K562 (cell line): ENCODE data around the gene ACOX2. TPM values are rescaled to one million over a fixed set of nuclear protein-coding genes. Genes with fewer than 3 reads are reported as not detected.
"Not testable (repeated sequence)": the region's sequence is repeated elsewhere in the genome, so short reads cannot be mapped to it uniquely, and the experiment has no call there.

ENCODE experiments used
- ATAC-seq: fragments of 200-7000 bp; cut with Tn5 transposase; 3 replicates; pipeline ENCODE4 v1.9.1; 2020; ENCODE audit warnings: moderate library complexity
- BruUV-seq: library from RNA; stranded (reverse); fragments of 400-500 nt; replicated peaks from 2 replicates; lab custom pipeline; 2021; lab: Mats Ljungman, UMichigan
- CTCF ChIA-PET: fragments of 300-600 bp; formaldehyde crosslinking; extraction: SDS; loops from one replicate; lab custom pipeline; 2021; ENCODE audit warnings: low intra/inter-chr PET ratio; lab: Yijun Ruan, JAX
- POLR2A ChIA-PET: fragments of 300-600, 350-650 bp; sonication (Branson Sonifier 250); formaldehyde crosslinking; extraction: SDS; loops from one replicate; lab custom pipeline; 2021; ENCODE audit warnings: antibody characterized with exemption, inconsistent platforms; lab: Yijun Ruan, JAX
- DNase-seq, 4 experiments: peaks; one replicate each; pipeline versions ENCODE4 v3.0.0 to v3.0.0-alpha.2; 2011 to 2018; ENCODE audit warnings: low spot score in 3 of 4, mixed read lengths in 3 of 4; ENCODE audit errors: extremely low read depth in 1 of 4
- FAIRE-seq: peaks from 2 replicates; lab custom pipeline; 2011; peaks lifted over from hg19 to GRCh38; lab: Jason Lieb, UNC
- H2AFZ ChIP-seq: 2 replicates; pipeline ENCODE4 v1.6.0; 2011; ENCODE audit warnings: low read depth, low read length, control low read depth, inconsistent platforms
- H3K27ac ChIP-seq: fragments of 200-600 bp; 3 replicates; pipeline ENCODE4 v1.8.0; 2011; ENCODE audit warnings: low read depth, mild to moderate bottlenecking, control low read depth, inconsistent platforms, low read length, moderate library complexity, mixed read lengths; ENCODE audit errors: extremely low read depth
- H3K27me3 ChIP-seq, 2 experiments: fragments of 300-600 bp in 1 of 2; 2 replicates in 1 of 2; 3 replicates in 1 of 2; pipeline versions ENCODE4 v1.6.0 to v1.8.0; 2011; ENCODE audit warnings: inconsistent platforms in 2 of 2, low read length in 2 of 2, mild to moderate bottlenecking in 1 of 2, mixed read lengths in 1 of 2, moderate library complexity in 1 of 2; ENCODE audit not compliant: control insufficient read depth in 2 of 2, insufficient read depth in 2 of 2
- H3K36me3 ChIP-seq: fragments of 300-600 bp; 3 replicates; pipeline ENCODE4 v1.8.0; 2011; ENCODE audit warnings: mild to moderate bottlenecking, low read length, inconsistent platforms; ENCODE audit not compliant: control insufficient read depth, insufficient read depth
- H3K4me1 ChIP-seq, 2 experiments: fragments of 200-600 bp in 1 of 2; replicated peaks in 1 of 2; 2 replicates in 1 of 2; 3 replicates in 1 of 2; pipeline versions ENCODE4 v1.5.1 to v1.8.0; 2011; ENCODE audit warnings: inconsistent platforms in 2 of 2, low read length in 2 of 2, mild to moderate bottlenecking in 1 of 2, mixed read lengths in 1 of 2, moderate library complexity in 1 of 2; ENCODE audit not compliant: control insufficient read depth in 2 of 2, insufficient read depth in 2 of 2
- H3K4me2 ChIP-seq: 2 replicates; pipeline ENCODE4 v1.6.1; 2011; ENCODE audit warnings: low read length, control low read depth, inconsistent platforms, mixed read lengths; ENCODE audit not compliant: insufficient read depth
- H3K4me3 ChIP-seq: fragments of 200-600 bp; sonication (generic), shearing (Covaris generic); 2 replicates; pipeline ENCODE4 v1.5.1; 2016; ENCODE audit warnings: control low read depth, inconsistent platforms
- H3K79me2 ChIP-seq: fragments of 200-600 bp; 3 replicates; pipeline ENCODE4 v1.8.0; 2011; ENCODE audit warnings: low read length, inconsistent platforms; ENCODE audit not compliant: control insufficient read depth, insufficient read depth
- H3K9ac ChIP-seq, 2 experiments: 2 replicates each; pipeline versions ENCODE4 v1.6.0 to v1.6.1; 2011; ENCODE audit warnings: low read depth in 2 of 2, low read length in 2 of 2, control low read depth in 1 of 2, inconsistent platforms in 1 of 2, mild to moderate bottlenecking in 1 of 2, mixed read lengths in 1 of 2; ENCODE audit not compliant: insufficient read depth in 1 of 2
- H3K9me1 ChIP-seq: one replicate; pipeline ENCODE4 v1.6.0; 2011; ENCODE audit warnings: inconsistent platforms, mild to moderate bottlenecking, low read length, moderate library complexity; ENCODE audit not compliant: control insufficient read depth, insufficient read depth
- H3K9me3 ChIP-seq: replicated peaks from 2 replicates; pipeline ENCODE4 v1.5.1; 2011; ENCODE audit warnings: low read depth, low read length, inconsistent platforms; ENCODE audit not compliant: control insufficient read depth, insufficient read depth
- H4K20me1 ChIP-seq: replicated peaks from 2 replicates; pipeline ENCODE4 v1.6.1; 2011; ENCODE audit warnings: low read length, inconsistent platforms, mixed read lengths; ENCODE audit not compliant: control insufficient read depth, insufficient read depth
- MCM3 ChIP-seq: fragments of 450-650 bp; IDR thresholded peaks from 2 replicates; pipeline ENCODE4 v1.6.1; 2016
- NEUROD1 ChIP-seq: fragments of 150-350 bp; IDR thresholded peaks from 2 replicates; pipeline ENCODE4 v1.6.1; 2014; ENCODE audit warnings: borderline replicate concordance, low read length, low read depth; ENCODE audit not compliant: partially characterized antibody
- PML ChIP-seq: IDR thresholded peaks from 2 replicates; pipeline ENCODE4 v1.6.1; 2012; ENCODE audit warnings: low read length, inconsistent platforms
- WGBS: fragments of 100-300 bp; shearing (Covaris generic); methylation state at CpG from one replicate; pipeline ENCODE4 v1.1.6; 2016; ENCODE audit warnings: low coverage, mixed read lengths; ENCODE audit not compliant: insufficient coverage; ENCODE audit errors: missing lambda C conversion rate; 5-methylcytosine and 5-hydroxymethylcytosine counted together
- in situ Hi-C: fragments of 300-500 bp; cut with MboI; formaldehyde crosslinking; loops from 4 replicates; pipeline ENCODE4 v1.15.0; 2018; ENCODE audit warnings: inconsistent platforms, mixed read lengths
- intact Hi-C: fragments of 100-400 bp; cut with micrococcal nuclease; formaldehyde crosslinking; loops from 2 replicates; pipeline ENCODE4 v1.14.2; 2022
- polyA plus RNA-seq, 8 experiments: library from polyadenylated mRNA; depleted of rRNA in 4 of 8; stranded (reverse) in 5 of 8; unstranded in 3 of 8; fragments of >200 nt; fragmentation: Nextera tagmentation in 2 of 8; fragmentation: Illumina TruSeq in 1 of 8; extraction: Ambion mirVana in 2 of 8; extraction: Trizol in 1 of 8; gene quantifications; 2 replicates each; pipeline versions ENCODE4 v1.2.1 to v1.2.3, GENCODE V29; 2011 to 2014; ENCODE audit warnings: inconsistent platforms in 1 of 8, missing spikeins in 1 of 8
- total RNA-seq, 7 experiments: library from RNA; depleted of rRNA in 6 of 7; stranded (reverse); fragments of >200 nt in 6 of 7; fragmentation: Illumina TruSeq in 2 of 7; extraction: Trizol in 2 of 7; gene quantifications; 2 replicates each; pipeline versions ENCODE4 v1.2.1 to v1.2.3, GENCODE V29; 2011 to 2021; ENCODE audit warnings: low replicate concordance in 1 of 7
- TF ChIP-seq, protein P1 (sequence below): fragments of 250-450 bp; sonication (Bioruptor Pico); IDR thresholded peaks from 2 replicates; pipeline ENCODE4 v1.8.0; 2022; ENCODE audit warnings: moderate library complexity, mild to moderate bottlenecking, inconsistent platforms
- TF ChIP-seq, protein P2 (sequence below): fragments of 450-650 bp; IDR thresholded peaks from 2 replicates; pipeline ENCODE4 v1.6.1; 2018; ENCODE audit not compliant: partially characterized antibody

The ACOX2 gene
- total and polyA plus RNA-seq, 9 of the 15 experiments (the other 6 are each of a cell fraction or from before 2014, with no cell fraction given): 0.15 TPM; not detected in 8

DNA sequence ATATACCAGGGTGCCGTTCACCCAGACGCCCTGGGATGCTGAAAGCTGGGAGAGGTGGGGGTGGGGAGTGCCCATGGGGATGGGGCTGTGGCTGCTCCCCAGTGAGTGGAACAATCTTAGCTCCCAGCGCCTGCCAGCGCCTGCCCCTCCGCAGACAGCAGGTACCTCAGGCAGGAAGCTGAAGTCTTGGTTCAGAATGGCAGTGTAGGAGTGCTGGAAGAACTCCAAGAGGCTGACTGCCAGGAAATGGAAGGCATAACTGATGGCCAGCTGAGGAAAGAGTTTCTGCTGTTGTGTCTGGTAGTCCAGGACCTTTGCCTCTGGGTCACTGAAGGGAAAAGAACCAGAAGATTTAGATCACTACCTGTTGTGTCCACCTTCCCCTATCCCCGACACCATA lies 8.4 kb downstream of the ACOX2 start (continued):
- TF ChIP-seq, protein P1, sequence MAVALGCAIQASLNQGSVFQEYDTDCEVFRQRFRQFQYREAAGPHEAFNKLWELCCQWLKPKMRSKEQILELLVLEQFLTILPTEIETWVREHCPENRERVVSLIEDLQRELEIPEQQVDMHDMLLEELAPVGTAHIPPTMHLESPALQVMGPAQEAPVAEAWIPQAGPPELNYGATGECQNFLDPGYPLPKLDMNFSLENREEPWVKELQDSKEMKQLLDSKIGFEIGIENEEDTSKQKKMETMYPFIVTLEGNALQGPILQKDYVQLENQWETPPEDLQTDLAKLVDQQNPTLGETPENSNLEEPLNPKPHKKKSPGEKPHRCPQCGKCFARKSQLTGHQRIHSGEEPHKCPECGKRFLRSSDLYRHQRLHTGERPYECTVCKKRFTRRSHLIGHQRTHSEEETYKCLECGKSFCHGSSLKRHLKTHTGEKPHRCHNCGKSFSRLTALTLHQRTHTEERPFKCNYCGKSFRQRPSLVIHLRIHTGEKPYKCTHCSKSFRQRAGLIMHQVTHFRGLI (CRISPR knock-in tag): no peak

DNA sequence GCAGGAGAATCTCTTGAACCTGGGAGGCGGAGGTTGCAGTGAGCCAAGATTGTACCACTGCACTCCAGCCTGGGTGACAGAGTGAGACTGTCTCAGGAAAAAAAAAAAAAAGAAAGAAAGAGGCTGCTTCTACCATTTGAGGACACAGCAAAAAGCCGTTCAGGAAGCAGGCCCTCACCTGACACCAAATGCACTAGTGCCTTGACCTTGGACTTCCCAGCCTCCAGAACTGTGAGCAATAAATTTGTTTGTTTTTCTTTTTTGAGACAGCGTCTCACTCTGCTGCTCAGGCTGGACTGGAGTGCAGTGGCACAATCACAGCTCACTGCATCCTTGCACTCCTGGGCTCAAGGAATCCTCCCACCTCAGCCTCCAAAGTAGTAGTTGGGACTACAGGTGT lies 9.6 kb downstream of the ACOX2 start:
- H3K9me1 ChIP-seq, FAIRE-seq, H3K36me3 ChIP-seq, H4K20me1 ChIP-seq, CTCF ChIA-PET, H3K9ac ChIP-seq, BruUV-seq, H3K27me3 ChIP-seq, in situ Hi-C loops, ATAC-seq, H3K27ac ChIP-seq, H2AFZ ChIP-seq, H3K4me2 ChIP-seq, intact Hi-C loops, H3K79me2 ChIP-seq, DNase-seq, H3K9me3 ChIP-seq, H3K4me3 ChIP-seq, POLR2A ChIA-PET: not testable (repeated sequence)
- H3K4me1 ChIP-seq: peaks cover 8 to 11% of the 10 kb centered on the region in 2 experiments; a peak in 4 of 5 replicates
- WGBS: 0% methylated on average over 1 of the region's 3 CpGs

DNA sequence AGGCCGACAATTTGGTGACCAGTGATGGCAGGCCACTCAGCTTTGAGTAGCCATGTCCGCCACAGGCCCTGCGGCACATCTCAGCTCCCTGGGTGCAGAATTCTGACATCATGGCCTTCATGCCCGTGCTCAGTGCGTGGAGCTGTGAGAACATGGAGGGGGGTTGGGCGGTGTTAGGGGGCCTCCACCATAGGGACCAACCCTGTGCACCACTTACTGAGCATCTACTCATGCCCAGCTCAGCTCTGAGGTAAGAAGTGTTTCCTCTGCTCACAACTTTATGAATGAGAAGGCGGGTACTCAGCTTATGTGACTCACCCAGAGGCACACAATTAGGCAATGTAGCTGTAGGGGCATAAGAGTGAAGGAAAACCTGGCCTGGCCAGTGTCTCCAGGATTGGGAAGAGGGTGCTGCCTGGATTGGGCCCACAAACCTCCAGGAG lies 10.5 kb downstream of the ACOX2 start:
- Histone ChIP-seq H3K4me1 (peaks cover 10 to 12% of the 10 kb centered on the region in 2 experiments; a peak in 4 of 5 replicates), H3K27ac (no peak overlapping the region), H4K20me1 (no peaks in the 10 kb centered on the region), H3K79me2 (no peaks in the 10 kb centered on the region), H3K36me3 (no peaks in the 10 kb centered on the region), H3K9me3 (no peaks in the 10 kb centered on the region), H3K4me2 (no peak overlapping the region), H3K4me3 (no peak overlapping the region), H3K27me3 (0 out of 5 replicates have a peak, but pooled peaks cover 0 to 5% of the 10 kb centered on the region in 2 experiments), H3K9ac (no peak overlapping the region), H2AFZ (no peak overlapping the region), H3K9me1 (no peaks in the 10 kb centered on the region)
- 29% methylated on average over 6 of the region's 7 CpGs for WGBS
- ChIA-PET POLR2A (no interaction called here), CTCF (no interaction called here)
- FAIRE-seq (no peak), DNase-seq (no peak), ATAC-seq (no peak)
- in situ Hi-C loops: no loop called here
- no TSS peak for BruUV-seq
- intact Hi-C loops: no loop called here
- peak; percentile 36 for TF ChIP-seq NEUROD1
- no peak for TF ChIP-seq MCM3
- no peak for TF ChIP-seq PML
- TF ChIP-seq, protein P2, sequence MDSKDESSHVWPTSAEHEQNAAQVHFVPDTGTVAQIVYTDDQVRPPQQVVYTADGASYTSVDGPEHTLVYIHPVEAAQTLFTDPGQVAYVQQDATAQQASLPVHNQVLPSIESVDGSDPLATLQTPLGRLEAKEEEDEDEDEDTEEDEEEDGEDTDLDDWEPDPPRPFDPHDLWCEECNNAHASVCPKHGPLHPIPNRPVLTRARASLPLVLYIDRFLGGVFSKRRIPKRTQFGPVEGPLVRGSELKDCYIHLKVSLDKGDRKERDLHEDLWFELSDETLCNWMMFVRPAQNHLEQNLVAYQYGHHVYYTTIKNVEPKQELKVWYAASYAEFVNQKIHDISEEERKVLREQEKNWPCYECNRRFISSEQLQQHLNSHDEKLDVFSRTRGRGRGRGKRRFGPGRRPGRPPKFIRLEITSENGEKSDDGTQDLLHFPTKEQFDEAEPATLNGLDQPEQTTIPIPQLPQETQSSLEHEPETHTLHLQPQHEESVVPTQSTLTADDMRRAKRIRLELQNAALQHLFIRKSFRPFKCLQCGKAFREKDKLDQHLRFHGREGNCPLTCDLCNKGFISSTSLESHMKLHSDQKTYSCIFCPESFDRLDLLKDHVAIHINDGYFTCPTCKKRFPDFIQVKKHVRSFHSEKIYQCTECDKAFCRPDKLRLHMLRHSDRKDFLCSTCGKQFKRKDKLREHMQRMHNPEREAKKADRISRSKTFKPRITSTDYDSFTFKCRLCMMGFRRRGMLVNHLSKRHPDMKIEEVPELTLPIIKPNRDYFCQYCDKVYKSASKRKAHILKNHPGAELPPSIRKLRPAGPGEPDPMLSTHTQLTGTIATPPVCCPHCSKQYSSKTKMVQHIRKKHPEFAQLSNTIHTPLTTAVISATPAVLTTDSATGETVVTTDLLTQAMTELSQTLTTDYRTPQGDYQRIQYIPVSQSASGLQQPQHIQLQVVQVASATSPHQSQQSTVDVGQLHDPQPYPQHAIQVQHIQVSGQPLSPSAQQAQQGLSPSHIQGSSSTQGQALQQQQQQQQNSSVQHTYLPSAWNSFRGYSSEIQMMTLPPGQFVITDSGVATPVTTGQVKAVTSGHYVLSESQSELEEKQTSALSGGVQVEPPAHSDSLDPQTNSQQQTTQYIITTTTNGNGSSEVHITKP: no peak
